HG03521 (cell line): Measurements from ENCODE around the gene PCBP4.

Experiments
- ATAC-seq: cut with Tn5 transposase; IDR thresholded peaks from one replicate; pipeline ENCODE4 v1.9.1; 2021; ENCODE audit warnings: mild to moderate bottlenecking, moderate library complexity; ENCODE audit not compliant: unreplicated experiment

Gene PCBP4

DNA sequence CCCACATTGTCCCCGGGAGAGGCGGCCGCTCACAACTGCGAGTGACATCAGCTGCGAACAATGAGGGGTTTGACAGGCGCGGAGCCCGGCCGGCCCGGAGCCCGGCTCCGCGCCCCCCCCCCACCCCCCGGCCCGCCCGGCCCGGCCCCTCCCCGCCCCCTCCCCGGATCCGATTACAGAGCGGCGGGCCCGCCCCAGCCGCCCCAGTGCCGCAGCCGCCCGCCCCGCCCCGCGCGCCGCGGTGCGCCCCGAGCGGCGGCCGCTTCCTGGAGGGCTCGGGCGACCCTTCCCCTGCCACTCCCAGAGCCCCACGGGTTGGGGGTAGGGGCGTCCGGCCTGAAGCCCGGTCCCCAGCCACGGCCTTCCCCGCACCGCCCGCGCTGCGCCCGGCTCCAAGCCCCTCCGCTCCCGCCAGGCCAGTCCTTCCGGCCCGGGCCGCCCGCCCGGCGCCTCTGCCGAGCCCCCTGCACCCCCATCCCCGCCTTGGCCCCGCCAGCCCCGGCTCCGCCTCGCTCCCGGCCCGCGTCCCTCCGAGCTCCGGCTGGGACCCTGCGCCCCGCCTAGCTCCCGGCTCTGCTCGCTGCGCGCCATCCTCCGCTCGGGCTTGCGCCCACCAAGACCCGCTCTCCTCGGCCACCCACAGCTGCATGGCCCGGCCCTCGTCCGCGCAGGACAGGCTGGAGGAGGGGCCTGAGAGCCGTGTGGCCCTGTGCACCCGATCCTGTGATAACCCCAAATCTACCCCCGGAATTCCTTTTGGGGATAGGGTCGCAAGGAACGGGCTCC, at the start of gene PCBP4:
TSS of gene PCBP4 (minus strand) at position 71 of the 786 bp plus-strand sequence. CDS start 6,214 bp downstream, outside the sequence.
- ATAC-seq = peak; percentile 46

DNA sequence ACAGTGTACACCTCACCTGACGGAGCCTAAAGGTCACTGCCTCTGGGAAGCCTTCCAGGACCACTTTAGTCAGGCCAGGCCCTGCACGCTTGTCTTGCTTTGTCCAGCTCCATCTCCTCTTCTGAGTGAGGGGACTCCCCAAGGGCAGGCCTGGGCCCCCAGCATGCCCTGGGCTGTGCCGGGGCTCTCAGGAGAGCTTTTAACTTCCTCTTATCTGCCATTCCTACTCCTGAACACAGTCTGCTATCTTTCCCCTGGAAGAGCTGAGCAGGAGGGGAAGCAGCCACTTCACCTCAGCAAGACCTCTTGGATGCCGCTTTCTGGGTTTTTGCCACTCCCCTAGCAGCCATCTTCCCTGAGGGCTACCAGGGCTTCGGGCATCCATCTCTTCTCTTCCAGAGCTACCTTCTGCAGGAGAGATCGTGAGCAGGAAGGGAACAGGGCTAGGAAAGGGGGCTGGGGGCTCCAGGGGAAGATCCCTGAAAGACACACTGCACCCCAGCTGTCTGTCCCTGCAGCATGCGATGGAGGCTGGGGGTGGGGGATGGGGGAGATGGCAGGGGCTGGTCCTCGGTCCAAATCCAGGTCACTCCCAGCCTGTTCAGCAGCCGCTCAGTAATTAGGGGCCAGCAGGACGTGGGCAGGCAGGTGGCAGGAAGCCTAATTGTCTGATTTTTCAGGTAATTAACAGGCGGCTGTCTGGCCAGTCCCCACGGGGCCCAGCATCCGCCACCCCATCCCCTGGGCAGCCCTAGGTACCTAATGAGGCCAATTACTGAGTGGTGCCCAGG, 48.4 kb upstream of the PCBP4 start:
- ATAC-seq = no peak

- ATAC-seq = no peak
Observed at GRCh38 chr3:52014613-52015012, 47.4 kb upstream of the PCBP4 start.

DNA sequence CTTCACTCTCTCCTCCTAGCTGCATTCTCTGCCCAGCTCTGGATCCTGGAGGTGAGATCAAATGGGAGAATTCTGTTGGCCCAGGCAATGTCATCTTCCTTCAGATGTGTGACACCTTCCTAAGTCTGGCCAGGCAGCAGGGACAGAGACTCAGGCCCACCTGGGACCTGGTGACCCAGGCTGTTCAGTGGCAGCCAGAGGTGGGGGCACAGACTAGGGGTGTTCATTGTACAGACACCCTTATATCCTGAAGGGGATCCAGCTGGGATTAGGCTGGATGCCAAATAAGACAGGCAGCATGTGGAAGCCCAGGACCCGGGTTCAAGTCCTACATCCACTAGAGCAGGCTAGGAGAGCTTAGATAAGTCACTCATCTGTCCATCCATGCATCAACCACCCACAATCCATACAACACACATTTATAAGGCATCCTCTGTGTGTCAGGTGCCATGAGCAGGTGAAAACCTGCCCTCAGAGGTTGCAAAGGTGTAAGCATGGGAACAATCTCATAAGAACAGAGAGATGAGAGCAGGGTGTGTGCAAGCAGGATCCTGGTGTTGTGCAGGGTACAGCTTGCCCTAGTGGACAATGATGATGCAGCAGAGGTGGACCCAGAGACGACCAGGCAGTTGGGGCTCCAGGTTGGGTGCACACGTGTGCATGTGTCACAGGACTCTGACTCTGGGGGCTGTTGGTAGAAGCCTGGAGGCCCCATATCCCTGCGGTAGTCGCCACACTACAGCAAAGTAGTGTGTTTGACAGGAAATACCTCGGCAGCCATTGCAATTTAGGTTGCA, 46.7 kb upstream of the PCBP4 start:
- ATAC-seq = no peak

DNA sequence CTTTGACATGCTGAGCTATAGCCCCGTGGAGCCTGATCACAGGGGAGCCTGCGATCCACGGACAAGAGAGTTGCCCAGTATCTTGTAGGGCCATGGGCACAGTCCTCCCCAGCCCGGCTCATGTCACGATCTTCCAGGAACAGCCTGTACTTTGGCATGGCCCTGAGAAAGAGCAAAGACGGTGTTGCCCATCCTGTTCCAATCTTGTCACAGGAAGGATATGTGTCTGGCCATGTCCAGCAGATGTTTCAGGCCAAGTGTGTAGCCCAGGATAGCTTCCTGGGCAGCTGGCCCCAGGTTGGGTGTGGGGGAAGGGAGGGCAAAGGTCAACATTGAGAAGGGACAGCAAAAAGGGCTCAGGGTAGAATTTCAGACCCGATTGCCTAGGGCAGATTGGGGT, 45.4 kb upstream of the PCBP4 start:
- ATAC-seq = no peak

GRCh38 chr3:52010431-52010830, 43.2 kb upstream of the PCBP4 start:
- ATAC-seq = no peak

GRCh38 chr3:52007291-52007690, 40.0 kb upstream of the PCBP4 start:
- ATAC-seq = no peak

DNA sequence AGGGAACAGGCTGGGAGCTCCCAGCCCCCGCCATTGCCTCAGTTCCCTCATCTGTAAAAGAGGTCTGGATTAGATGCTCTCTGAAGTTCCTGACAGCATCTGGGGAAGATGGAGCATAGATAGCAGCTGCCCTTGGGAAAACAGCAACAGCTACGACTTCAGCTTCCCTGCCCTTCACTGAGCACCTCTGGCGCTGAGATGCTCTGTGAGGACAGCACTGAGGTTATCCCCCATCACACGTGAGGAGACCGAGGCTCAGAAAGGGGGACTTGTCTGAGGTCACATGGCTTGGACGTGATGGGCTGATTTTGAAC, 39.5 kb upstream of the PCBP4 start:
- ATAC-seq = no peak

- no peak for ATAC-seq
Observed at GRCh38 chr3:52006017-52006819, 39.0 kb upstream of the PCBP4 start.

DNA sequence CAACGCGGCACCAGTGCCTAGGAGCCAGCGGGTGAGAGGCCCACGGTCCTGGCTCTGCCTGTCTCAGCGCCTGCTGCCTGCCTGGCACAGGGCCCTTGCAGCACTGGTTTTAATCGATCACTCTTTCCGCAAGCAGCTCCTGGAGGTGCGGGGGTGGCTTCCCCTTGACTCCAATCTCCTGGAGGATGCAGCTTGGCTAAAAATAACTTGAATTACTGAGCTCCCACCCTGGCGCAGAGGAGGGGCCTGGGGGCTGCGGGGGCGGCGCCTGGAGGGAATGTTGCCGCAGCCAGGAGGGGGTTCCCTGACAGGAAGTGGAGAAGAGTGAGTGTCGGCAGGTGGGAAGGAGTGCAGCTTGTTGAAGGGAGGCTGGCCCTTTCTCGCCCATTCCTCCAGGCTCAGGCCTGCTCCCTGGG, 38.3 kb upstream of the PCBP4 start:
- ATAC-seq = no peak

DNA sequence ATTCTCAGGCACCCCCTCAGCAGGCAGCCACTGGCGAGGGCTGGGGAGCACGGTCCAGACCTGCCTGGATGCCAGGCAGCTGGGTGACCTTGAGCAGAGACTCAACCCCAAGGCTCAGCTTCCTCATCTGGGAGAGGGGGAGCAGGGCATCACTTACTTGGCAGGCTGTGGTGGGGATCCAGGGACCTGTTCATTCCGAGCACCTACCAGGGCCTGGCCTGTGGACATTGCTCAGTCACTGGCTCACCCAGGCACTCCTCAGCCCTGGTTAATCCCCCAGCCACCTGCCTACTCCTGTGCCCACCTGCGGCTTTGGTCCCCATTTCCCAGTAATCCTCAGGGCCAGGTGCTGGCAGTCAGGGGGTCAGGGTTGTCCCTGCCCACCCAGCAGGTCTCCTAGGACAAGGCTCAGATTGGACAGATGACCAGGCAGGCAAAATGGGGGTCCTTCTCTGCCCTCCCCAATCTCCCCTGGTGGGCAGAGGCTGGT, 37.7 kb upstream of the PCBP4 start:
- no peak for ATAC-seq

DNA sequence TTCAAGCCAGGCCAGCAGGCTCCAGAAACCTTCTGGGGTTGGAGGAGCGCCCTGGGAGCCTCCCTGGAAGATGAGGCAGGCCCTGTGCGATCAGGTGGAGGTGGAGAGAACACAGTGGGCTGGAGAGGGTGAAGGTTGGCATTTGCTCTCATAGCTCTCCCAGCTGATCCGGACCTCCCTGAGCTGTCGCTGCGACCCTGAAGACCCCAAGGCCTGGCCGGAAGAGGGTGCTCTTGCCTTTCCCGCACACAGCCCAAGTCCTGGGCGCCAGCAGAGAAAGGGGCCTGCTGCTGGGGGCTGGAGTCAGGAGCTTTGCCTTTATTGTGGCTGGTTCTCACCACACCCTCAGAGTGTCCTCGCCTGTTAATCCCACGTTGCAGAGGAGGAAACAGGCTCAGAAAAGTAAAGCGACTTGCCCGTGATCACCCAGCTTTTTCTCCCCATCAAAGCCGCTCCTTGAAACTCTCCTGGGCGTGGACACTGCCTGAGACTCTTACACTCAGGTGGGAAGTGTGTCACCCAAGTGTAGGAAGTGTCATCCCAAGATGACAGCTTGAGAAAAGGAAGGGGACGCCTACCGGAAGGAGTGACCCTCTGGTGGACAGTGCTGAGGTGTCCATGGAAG, 37.0 kb upstream of the PCBP4 start:
- no peak for ATAC-seq

GRCh38 chr3:52002748-52003147, 35.5 kb upstream of the PCBP4 start:
- ATAC-seq = no peak

DNA sequence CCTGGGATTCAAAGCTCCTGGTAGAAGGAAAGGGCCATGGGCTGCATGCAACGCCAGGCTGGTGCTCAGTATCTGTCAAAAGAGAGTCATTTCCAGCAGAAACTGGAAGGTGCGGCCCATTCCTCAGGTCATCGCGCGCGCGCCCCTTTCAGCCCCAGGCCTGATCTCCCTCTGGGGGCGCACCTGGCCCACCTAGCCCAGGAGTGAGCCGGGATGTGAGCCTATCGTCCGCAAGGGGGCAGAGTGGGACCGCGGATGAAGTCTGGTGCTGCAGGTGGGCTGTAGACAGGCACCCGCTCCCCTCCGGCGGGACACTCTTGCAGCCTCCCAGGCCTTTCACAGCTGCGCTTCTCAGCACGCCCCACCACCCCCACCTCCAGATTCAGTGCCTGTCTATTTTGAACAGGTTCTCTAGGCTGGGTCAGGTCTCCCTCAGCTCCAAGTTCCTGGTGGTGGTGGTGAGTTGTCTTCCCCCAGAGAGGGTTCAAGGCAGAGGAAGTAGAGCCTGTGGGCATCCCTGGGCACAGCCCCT, 34.3 kb upstream of the PCBP4 start:
- peak; percentile 76 for ATAC-seq

- no peak for ATAC-seq
Observed at GRCh38 chr3:51999846-52000245, 32.6 kb upstream of the PCBP4 start.

- no peak for ATAC-seq
Observed at GRCh38 chr3:51998774-51999173, 31.5 kb upstream of the PCBP4 start.

- ATAC-seq = no peak
Observed at GRCh38 chr3:51997935-51998596, 30.8 kb upstream of the PCBP4 start.

DNA sequence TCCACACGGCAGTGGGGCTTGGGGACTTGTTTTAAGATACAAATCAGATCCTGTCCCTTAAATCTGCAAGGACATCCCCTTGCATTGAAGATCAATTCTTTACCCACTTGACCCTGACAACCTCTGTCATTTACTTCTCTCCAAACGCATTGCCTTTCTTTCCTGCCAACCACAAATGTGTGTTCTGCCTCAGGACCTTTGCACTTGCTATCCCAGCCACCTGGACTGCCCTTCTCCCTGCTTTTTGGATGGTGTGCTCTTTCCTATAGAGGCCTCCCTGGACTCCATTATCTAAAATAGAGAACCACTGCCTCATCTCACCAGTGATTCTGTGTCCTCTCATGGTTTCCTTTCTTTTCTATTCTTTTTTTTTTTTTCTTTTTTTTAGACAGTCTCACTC, 29.9 kb upstream of the PCBP4 start:
- no peak for ATAC-seq
